Neural cell (in vitro differentiated cells): Measurements from ENCODE around the gene RIPOR2. TPM values are rescaled to one million over a fixed set of nuclear protein-coding genes. Genes with fewer than 3 reads are reported as not detected.

Source experiments
- H2AFZ ChIP-seq: fragments of 200-600, 300-800 bp; sonication (generic), shearing (Covaris generic); 2 replicates; pipeline ENCODE4 v1.6.0; 2014; ENCODE audit warnings: low read depth, mild to moderate bottlenecking, antibody characterized with exemption, low read length, moderate library complexity
- H3F3A ChIP-seq: fragments of 200-600 bp; shearing (Covaris generic); 2 replicates; pipeline ENCODE4 v1.6.1; 2016; ENCODE audit warnings: mild to moderate bottlenecking, moderate library complexity, mixed read lengths, antibody characterized with exemption, low read length; ENCODE audit not compliant: insufficient read depth, poor library complexity, severe bottlenecking
- H3K27ac ChIP-seq: fragments of 200-600, 300-800 bp; sonication (generic), shearing (Covaris generic); 2 replicates; pipeline ENCODE4 v1.5.1; 2014; ENCODE audit warnings: mild to moderate bottlenecking, low read length, moderate library complexity
- H3K27me3 ChIP-seq: fragments of 300-800, 200-600 bp; sonication (generic), shearing (Covaris generic); 2 replicates; pipeline ENCODE4 v1.6.0; 2014; ENCODE audit warnings: mild to moderate bottlenecking, low read depth, low read length, moderate library complexity; ENCODE audit not compliant: insufficient read depth
- H3K36me3 ChIP-seq: fragments of 300-800, 200-600 bp; sonication (generic), shearing (Covaris generic); 2 replicates; pipeline ENCODE4 v1.5.1; 2014; ENCODE audit warnings: mild to moderate bottlenecking, antibody characterized with exemption, low read length, moderate library complexity; ENCODE audit not compliant: insufficient read depth
- H3K4me2 ChIP-seq: fragments of 300-800, 200-600 bp; sonication (generic), shearing (Covaris generic); 2 replicates; pipeline ENCODE4 v1.6.0; 2014; ENCODE audit warnings: mild to moderate bottlenecking, low read length
- H3K4me3 ChIP-seq: fragments of 300-800, 200-600 bp; sonication (generic), shearing (Covaris generic); 2 replicates; pipeline ENCODE4 v1.5.1; 2014; ENCODE audit warnings: mild to moderate bottlenecking, low read length, moderate library complexity
- H3K79me2 ChIP-seq: fragments of 200-600 bp; shearing (Covaris generic); replicated peaks from 2 replicates; pipeline ENCODE4 v1.6.0; 2014; ENCODE audit warnings: mild to moderate bottlenecking, low read length, moderate library complexity; ENCODE audit not compliant: insufficient read depth
- H3K9ac ChIP-seq: fragments of 300-800, 200-600 bp; sonication (generic), shearing (Covaris generic); 2 replicates; pipeline ENCODE4 v1.6.1; 2016; ENCODE audit warnings: mild to moderate bottlenecking, low read length, mixed read lengths
- H3K9me2 ChIP-seq: fragments of 200-600 bp; shearing (Covaris generic); 2 replicates; pipeline ENCODE4 v1.6.1; 2016; ENCODE audit warnings: mild to moderate bottlenecking, low read length, mixed read lengths; ENCODE audit not compliant: insufficient read depth
- H3K9me3 ChIP-seq: fragments of 200-600, 300-800 bp; sonication (generic), shearing (Covaris generic); 2 replicates; pipeline ENCODE4 v1.6.1; 2016; ENCODE audit warnings: mild to moderate bottlenecking, mixed run types, low read length, moderate library complexity, mixed read lengths
- H4K20me1 ChIP-seq: fragments of 200-600 bp; shearing (Covaris generic); 2 replicates; pipeline ENCODE4 v1.6.1; 2016; ENCODE audit warnings: mild to moderate bottlenecking, mixed run types; ENCODE audit not compliant: insufficient read depth
- EP300 ChIP-seq: fragments of 450-650 bp; conservative IDR thresholded peaks from 2 replicates; pipeline ENCODE4 v1.6.1; 2014; ENCODE audit warnings: antibody characterized with exemption, mild to moderate bottlenecking, moderate library complexity; ENCODE audit not compliant: poor library complexity, severe bottlenecking
- EZH2 ChIP-seq: fragments of 200-600, 300-800 bp; shearing (Covaris generic), sonication (generic); IDR thresholded peaks from 2 replicates; pipeline ENCODE4 v1.6.1; 2014; ENCODE audit warnings: antibody characterized with exemption, low read length, borderline replicate concordance, mild to moderate bottlenecking; ENCODE audit not compliant: insufficient read depth, poor library complexity, severe bottlenecking
- MXI1 ChIP-seq: fragments of 450-650 bp; conservative IDR thresholded peaks from 2 replicates; pipeline ENCODE4 v1.6.1; 2014; ENCODE audit warnings: antibody characterized with exemption, mild to moderate bottlenecking; ENCODE audit not compliant: poor library complexity, severe bottlenecking
- POLR2AphosphoS5 ChIP-seq: IDR thresholded peaks from 2 replicates; pipeline ENCODE4 v1.6.1; 2012
- RAD21 ChIP-seq: fragments of 450-650 bp; conservative IDR thresholded peaks from 2 replicates; pipeline ENCODE4 v1.6.1; 2014; ENCODE audit warnings: antibody characterized with exemption, mild to moderate bottlenecking, moderate library complexity
- SMC3 ChIP-seq: fragments of 450-650 bp; conservative IDR thresholded peaks from 2 replicates; pipeline ENCODE4 v1.6.1; 2014; ENCODE audit warnings: antibody characterized with exemption, mild to moderate bottlenecking, moderate library complexity; ENCODE audit not compliant: poor library complexity
- TAF1 ChIP-seq: IDR thresholded peaks from 2 replicates; pipeline ENCODE4 v1.6.1; 2012; ENCODE audit warnings: low read depth
- polyA plus RNA-seq: library from polyadenylated mRNA; depleted of rRNA; stranded (reverse); fragments of >200 nt; gene quantifications from 2 replicates; pipeline ENCODE4 v1.2.3, GENCODE V29; 2014
- TF ChIP-seq, protein P1 (sequence below): fragments of 450-650 bp; IDR thresholded peaks from 2 replicates; pipeline ENCODE4 v1.5.1; 2014; ENCODE audit warnings: antibody characterized with exemption, mild to moderate bottlenecking, moderate library complexity; ENCODE audit not compliant: poor library complexity, severe bottlenecking
- TF ChIP-seq, protein P2 (sequence below): IDR thresholded peaks from 2 replicates; pipeline ENCODE4 v1.6.1; 2012; ENCODE audit warnings: borderline replicate concordance

The RIPOR2 gene
- polyA plus RNA-seq, 1 donor from 2014 or later = 83.8 TPM

DNA sequence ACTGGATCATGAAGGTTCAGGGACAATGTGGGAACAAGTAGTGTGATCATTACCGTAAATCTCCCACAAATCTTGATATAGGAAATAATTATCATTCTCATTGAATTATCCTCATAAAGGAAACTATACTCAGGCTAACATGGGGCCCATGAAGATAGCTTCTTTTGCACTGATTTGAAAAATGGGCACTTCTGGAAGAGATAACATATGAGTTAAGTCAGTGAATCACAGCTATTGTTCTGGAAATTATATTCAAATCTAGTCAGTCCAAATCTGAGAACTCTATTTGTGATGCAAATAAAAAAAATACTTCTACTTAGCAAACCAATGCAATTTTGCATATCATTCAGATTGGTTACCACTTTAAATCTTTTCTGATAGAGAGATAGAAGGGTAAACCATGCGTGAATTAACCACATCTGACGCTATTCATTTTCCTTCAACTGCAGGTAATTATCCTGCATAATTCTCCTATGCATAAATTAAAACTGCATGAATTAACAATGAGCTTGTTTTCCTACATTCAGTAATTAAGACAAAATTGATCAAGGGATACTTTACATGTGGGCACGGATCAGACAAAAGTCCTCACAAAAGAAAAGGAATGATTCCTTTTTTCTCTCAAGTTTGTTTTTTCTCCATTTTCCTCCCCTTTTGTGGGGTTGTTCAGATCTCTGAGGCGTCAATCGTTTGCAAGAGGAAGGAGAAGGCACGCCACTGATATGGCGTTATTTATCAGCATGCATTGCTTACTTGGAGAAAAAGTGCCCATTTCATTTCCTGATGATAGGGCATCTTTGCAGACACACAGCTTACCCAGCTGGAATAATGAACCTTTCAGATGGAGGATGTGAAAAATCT lies 36.4 kb downstream of the RIPOR2 start:
- Histone ChIP-seq H3K27ac (peak overlapping the region; percentile 43), H3K27me3 (no peaks in the 10 kb centered on the region), H3K4me2 (no peak overlapping the region), H4K20me1 (no peaks in the 10 kb centered on the region), H2AFZ (no peak overlapping the region), H3K9ac (no peak overlapping the region), H3K79me2 (peaks cover 47% of the 10 kb centered on the region), H3F3A (no peaks in the 10 kb centered on the region), H3K36me3 (peaks cover 5% of the 10 kb centered on the region), H3K9me2 (no peaks in the 10 kb centered on the region), H3K4me3 (no peak overlapping the region), H3K9me3 (peaks cover 6% of the 10 kb centered on the region)
- TF ChIP-seq POLR2AphosphoS5 = peak; percentile 27
- no peak for TF ChIP-seq EZH2

DNA sequence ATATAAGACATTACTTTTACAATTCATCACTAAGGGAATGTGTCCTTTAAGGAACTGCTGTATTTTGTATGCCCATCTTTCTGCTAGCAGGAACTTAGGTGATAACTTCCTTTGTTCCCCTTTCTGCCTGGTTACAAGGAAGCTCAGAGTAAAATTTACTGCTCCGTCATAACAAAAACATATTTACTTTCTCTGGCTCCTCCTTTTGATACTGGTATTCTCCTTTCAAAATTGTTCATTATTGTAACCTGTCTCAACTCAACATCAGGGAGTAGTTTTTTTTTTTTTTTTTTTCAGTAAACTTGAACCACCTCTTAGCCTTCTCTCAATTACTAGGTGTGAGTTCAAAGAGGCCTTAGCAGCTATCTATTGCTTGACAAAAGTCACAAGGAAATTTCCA lies 37.1 kb downstream of the RIPOR2 start:
- no peak overlapping the region for H3K9ac ChIP-seq
- H3K79me2 ChIP-seq = peaks cover 47% of the 10 kb centered on the region
- no peaks in the 10 kb centered on the region for H3F3A ChIP-seq
- no peak overlapping the region for H2AFZ ChIP-seq
- H3K9me2 ChIP-seq = no peaks in the 10 kb centered on the region
- H3K36me3 ChIP-seq = peaks cover 2% of the 10 kb centered on the region
- no peak overlapping the region for H3K4me2 ChIP-seq
- peaks cover 3% of the 10 kb centered on the region for H3K9me3 ChIP-seq
- TF ChIP-seq POLR2AphosphoS5 (no peak), EP300 (no peak), RAD21 (no peak), SMC3 (no peak), MXI1 (no peak), TAF1 (no peak), EZH2 (no peak)
- TF ChIP-seq, protein P1, sequence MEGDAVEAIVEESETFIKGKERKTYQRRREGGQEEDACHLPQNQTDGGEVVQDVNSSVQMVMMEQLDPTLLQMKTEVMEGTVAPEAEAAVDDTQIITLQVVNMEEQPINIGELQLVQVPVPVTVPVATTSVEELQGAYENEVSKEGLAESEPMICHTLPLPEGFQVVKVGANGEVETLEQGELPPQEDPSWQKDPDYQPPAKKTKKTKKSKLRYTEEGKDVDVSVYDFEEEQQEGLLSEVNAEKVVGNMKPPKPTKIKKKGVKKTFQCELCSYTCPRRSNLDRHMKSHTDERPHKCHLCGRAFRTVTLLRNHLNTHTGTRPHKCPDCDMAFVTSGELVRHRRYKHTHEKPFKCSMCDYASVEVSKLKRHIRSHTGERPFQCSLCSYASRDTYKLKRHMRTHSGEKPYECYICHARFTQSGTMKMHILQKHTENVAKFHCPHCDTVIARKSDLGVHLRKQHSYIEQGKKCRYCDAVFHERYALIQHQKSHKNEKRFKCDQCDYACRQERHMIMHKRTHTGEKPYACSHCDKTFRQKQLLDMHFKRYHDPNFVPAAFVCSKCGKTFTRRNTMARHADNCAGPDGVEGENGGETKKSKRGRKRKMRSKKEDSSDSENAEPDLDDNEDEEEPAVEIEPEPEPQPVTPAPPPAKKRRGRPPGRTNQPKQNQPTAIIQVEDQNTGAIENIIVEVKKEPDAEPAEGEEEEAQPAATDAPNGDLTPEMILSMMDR = no peak
- TF ChIP-seq, protein P2, sequence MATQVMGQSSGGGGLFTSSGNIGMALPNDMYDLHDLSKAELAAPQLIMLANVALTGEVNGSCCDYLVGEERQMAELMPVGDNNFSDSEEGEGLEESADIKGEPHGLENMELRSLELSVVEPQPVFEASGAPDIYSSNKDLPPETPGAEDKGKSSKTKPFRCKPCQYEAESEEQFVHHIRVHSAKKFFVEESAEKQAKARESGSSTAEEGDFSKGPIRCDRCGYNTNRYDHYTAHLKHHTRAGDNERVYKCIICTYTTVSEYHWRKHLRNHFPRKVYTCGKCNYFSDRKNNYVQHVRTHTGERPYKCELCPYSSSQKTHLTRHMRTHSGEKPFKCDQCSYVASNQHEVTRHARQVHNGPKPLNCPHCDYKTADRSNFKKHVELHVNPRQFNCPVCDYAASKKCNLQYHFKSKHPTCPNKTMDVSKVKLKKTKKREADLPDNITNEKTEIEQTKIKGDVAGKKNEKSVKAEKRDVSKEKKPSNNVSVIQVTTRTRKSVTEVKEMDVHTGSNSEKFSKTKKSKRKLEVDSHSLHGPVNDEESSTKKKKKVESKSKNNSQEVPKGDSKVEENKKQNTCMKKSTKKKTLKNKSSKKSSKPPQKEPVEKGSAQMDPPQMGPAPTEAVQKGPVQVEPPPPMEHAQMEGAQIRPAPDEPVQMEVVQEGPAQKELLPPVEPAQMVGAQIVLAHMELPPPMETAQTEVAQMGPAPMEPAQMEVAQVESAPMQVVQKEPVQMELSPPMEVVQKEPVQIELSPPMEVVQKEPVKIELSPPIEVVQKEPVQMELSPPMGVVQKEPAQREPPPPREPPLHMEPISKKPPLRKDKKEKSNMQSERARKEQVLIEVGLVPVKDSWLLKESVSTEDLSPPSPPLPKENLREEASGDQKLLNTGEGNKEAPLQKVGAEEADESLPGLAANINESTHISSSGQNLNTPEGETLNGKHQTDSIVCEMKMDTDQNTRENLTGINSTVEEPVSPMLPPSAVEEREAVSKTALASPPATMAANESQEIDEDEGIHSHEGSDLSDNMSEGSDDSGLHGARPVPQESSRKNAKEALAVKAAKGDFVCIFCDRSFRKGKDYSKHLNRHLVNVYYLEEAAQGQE = no peak
- H3K27me3 ChIP-seq = no peaks in the 10 kb centered on the region
- H3K27ac ChIP-seq = peak overlapping the region; percentile 43
- no peaks in the 10 kb centered on the region for H4K20me1 ChIP-seq
- no peak overlapping the region for H3K4me3 ChIP-seq
